Limb (tissue), 2 donors: ENCODE measurements around the gene ACTR6.
A peak's percentile ranks its signal among the peaks of the same experiment; 100 is the strongest.
"Not testable (repeated sequence)": the region's sequence is repeated elsewhere in the genome, so short reads cannot be mapped to it uniquely, and the experiment has no call there.

Source experiments
- DNase-seq, 2 donors: peaks; one replicate each; pipeline ENCODE4 v3.0.0-alpha.2; 2016; ENCODE audit errors: extremely low spot score in 2 of 2

The ACTR6 gene

GRCh38 chr12:100200463-100201181 lies at the start of gene ACTR6:
Gene ACTR6 (plus strand): TSS chr12:100200815. CDS start chr12:100200852, 37 bp downstream.
- peak; percentile 95 to 97 for DNase-seq

- DNase-seq: no peak
Measured at GRCh38 chr12:100151769-100152168, 48.8 kb upstream of the ACTR6 start.

GRCh38 chr12:100153131-100153530 lies 47.5 kb upstream of the ACTR6 start:
- no peak for DNase-seq

GRCh38 chr12:100154474-100155247 lies 46.0 kb upstream of the ACTR6 start:
- DNase-seq: peak in 1 of 2 donors; percentile 63

GRCh38 chr12:100156731-100157426 lies 43.7 kb upstream of the ACTR6 start:
- peak in 1 of 2 donors; percentile 43 for DNase-seq

GRCh38 chr12:100157427-100157821 lies 43.2 kb upstream of the ACTR6 start:
- DNase-seq: no peak

GRCh38 chr12:100158535-100158934 lies 42.1 kb upstream of the ACTR6 start:
- DNase-seq: no peak

- DNase-seq: no peak
Measured at GRCh38 chr12:100159391-100160104, 41.1 kb upstream of the ACTR6 start.

- peak; percentile 55 to 74 for DNase-seq
Measured at GRCh38 chr12:100163416-100164152, 37.0 kb upstream of the ACTR6 start.

- no peak for DNase-seq
Measured at GRCh38 chr12:100164153-100164704, 36.4 kb upstream of the ACTR6 start.

GRCh38 chr12:100165356-100165755 lies 35.3 kb upstream of the ACTR6 start:
- no peak for DNase-seq

GRCh38 chr12:100166232-100166631 lies 34.4 kb upstream of the ACTR6 start:
- DNase-seq: no peak

- no peak for DNase-seq
Measured at GRCh38 chr12:100168562-100168961, 32.1 kb upstream of the ACTR6 start.

GRCh38 chr12:100169345-100169744 lies 31.3 kb upstream of the ACTR6 start:
- no peak for DNase-seq

GRCh38 chr12:100170313-100170858 lies 30.2 kb upstream of the ACTR6 start:
- DNase-seq: no peak

- DNase-seq: no peak
Measured at GRCh38 chr12:100171248-100171647, 29.4 kb upstream of the ACTR6 start.

- no peak for DNase-seq
Measured at GRCh38 chr12:100173111-100173510, 27.5 kb upstream of the ACTR6 start.

- no peak for DNase-seq
Measured at GRCh38 chr12:100174495-100174894, 26.1 kb upstream of the ACTR6 start.

GRCh38 chr12:100176493-100176892 lies 24.1 kb upstream of the ACTR6 start:
- not testable (repeated sequence) for DNase-seq

- DNase-seq: no peak
Measured at GRCh38 chr12:100179252-100179651, 21.4 kb upstream of the ACTR6 start.
